OCI-LY7 (cell line): Measurements from ENCODE around the gene NPBWR2. TPM values are rescaled to one million over a fixed set of nuclear protein-coding genes. Genes with fewer than 3 reads are reported as not detected.

ENCODE experiments used
- BruUV-seq: library from RNA; stranded (reverse); fragments of 400-500 nt; replicated peaks from 2 replicates; lab custom pipeline; 2021; lab: Mats Ljungman, UMichigan
- CTCF ChIA-PET: fragments of 300-600 bp; sonication (Branson Sonifier 250); formaldehyde crosslinking; loops from one replicate; lab custom pipeline; 2022; ENCODE audit warnings: antibody characterized with exemption; ENCODE audit not compliant: unreplicated experiment; lab: Charles Lee
- POLR2A ChIA-PET: fragments of 300-600 bp; sonication (Branson Sonifier 250); formaldehyde crosslinking; loops from one replicate; lab custom pipeline; 2022; ENCODE audit warnings: antibody characterized with exemption; lab: Charles Lee
- DNase-seq: peaks from one replicate; pipeline ENCODE4 v3.0.0-alpha.2; 2015; ENCODE audit warnings: low spot score
- H2AFZ ChIP-seq: fragments of 200-600 bp; sonication (generic), shearing (Covaris generic); 2 replicates; pipeline ENCODE4 v1.6.1; 2014; ENCODE audit warnings: mild to moderate bottlenecking, antibody characterized with exemption, low read length, moderate library complexity
- H3K27ac ChIP-seq: fragments of 200-600 bp; sonication (generic); 2 replicates; pipeline ENCODE4 v1.5.1; 2014; ENCODE audit warnings: mixed run types, low read depth, mild to moderate bottlenecking, moderate library complexity, low read length, inconsistent platforms; ENCODE audit not compliant: poor library complexity, severe bottlenecking
- H3K36me3 ChIP-seq: fragments of 200-600 bp; sonication (generic); 2 replicates; pipeline ENCODE4 v1.6.1; 2014; ENCODE audit warnings: mild to moderate bottlenecking, antibody characterized with exemption, low read length, moderate library complexity, mixed read lengths; ENCODE audit not compliant: insufficient read depth
- H3K4me1 ChIP-seq: fragments of 200-600 bp; sonication (generic); 2 replicates; pipeline ENCODE4 v1.5.1; 2014; ENCODE audit warnings: mild to moderate bottlenecking, low read length; ENCODE audit not compliant: insufficient read depth, poor library complexity, severe bottlenecking
- H3K4me2 ChIP-seq: fragments of 200-600 bp; sonication (generic); 2 replicates; pipeline ENCODE4 v1.6.1; 2014; ENCODE audit warnings: mild to moderate bottlenecking, low read length
- H3K4me3 ChIP-seq: fragments of 200-600 bp; sonication (generic); 2 replicates; pipeline ENCODE4 v1.5.1; 2014; ENCODE audit warnings: mild to moderate bottlenecking, low read depth, low read length; ENCODE audit not compliant: poor library complexity, severe bottlenecking
- H3K79me2 ChIP-seq: fragments of 200-600 bp; sonication (generic); 2 replicates; pipeline ENCODE4 v1.6.1; 2016; ENCODE audit warnings: low read depth, mild to moderate bottlenecking, low read length, moderate library complexity, mixed read lengths; ENCODE audit not compliant: insufficient read depth
- H3K9me2 ChIP-seq: fragments of 200-600 bp; sonication (generic); 2 replicates; pipeline ENCODE4 v1.6.1; 2016; ENCODE audit warnings: mild to moderate bottlenecking, low read length, mixed read lengths; ENCODE audit not compliant: insufficient read depth
- H3K9me3 ChIP-seq: fragments of 200-600 bp; sonication (generic); 2 replicates; pipeline ENCODE4 v1.6.1; 2014; ENCODE audit warnings: mild to moderate bottlenecking, mixed run types, low read length, mixed read lengths
- H4K20me1 ChIP-seq: fragments of 200-600 bp; sonication (generic); 2 replicates; pipeline ENCODE4 v1.6.1; 2014; ENCODE audit warnings: mild to moderate bottlenecking, antibody characterized with exemption, low read length, moderate library complexity, mixed read lengths; ENCODE audit not compliant: insufficient read depth
- CTCF ChIP-seq: fragments of 200-600 bp; sonication (generic); conservative IDR thresholded peaks from 2 replicates; pipeline ENCODE4 v1.5.1; 2014; ENCODE audit warnings: mild to moderate bottlenecking, antibody characterized with exemption, low read length, moderate library complexity, mixed read lengths
- EZH2phosphoT487 ChIP-seq: fragments of 200-600 bp; sonication (generic); IDR thresholded peaks from 2 replicates; pipeline ENCODE4 v1.6.1; 2018; ENCODE audit warnings: low read depth, borderline replicate concordance, mild to moderate bottlenecking, mixed run types, antibody characterized with exemption, low read length, moderate library complexity, mixed read lengths
- intact Hi-C: fragments of 100-400 bp; cut with micrococcal nuclease; formaldehyde crosslinking; loops from one replicate; pipeline ENCODE4 v1.10.0; 2022; ENCODE audit not compliant: unreplicated experiment
- total RNA-seq, 2 experiments: library from RNA; depleted of rRNA in 1 of 2; stranded (reverse); fragments of >200 nt in 1 of 2; shearing (Covaris generic) in 1 of 2; gene quantifications; 2 replicates each; pipeline ENCODE4 v1.2.3, GENCODE V29; 2014 to 2022

Gene NPBWR2
- total RNA-seq, 2 experiments from 2014 or later, result not detected

- no peaks in the 10 kb centered on the region for H3K4me1 ChIP-seq
- no peak for TF ChIP-seq CTCF
- no peak for TF ChIP-seq EZH2phosphoT487
- H4K20me1 ChIP-seq, result no peaks in the 10 kb centered on the region
- no TSS peak for BruUV-seq
- H3K27ac ChIP-seq, result no peak overlapping the region
- CTCF ChIA-PET, result interaction anchor here (0.6 kb wide), 1 partner anchor 365 kb away, joined by 3 read pairs; no protein-coding TSS in a partner anchor
- intact Hi-C loops, result no loop called here
- peaks cover 19% of the 10 kb centered on the region; the same call in 1 of the 2 replicates for H3K9me3 ChIP-seq
- H2AFZ ChIP-seq, result no peak overlapping the region
- DNase-seq, result no peak
- H3K4me3 ChIP-seq, result no peak overlapping the region
- no peaks in the 10 kb centered on the region for H3K79me2 ChIP-seq
- no peaks in the 10 kb centered on the region for H3K36me3 ChIP-seq
- H3K4me2 ChIP-seq, result no peak overlapping the region
- H3K9me2 ChIP-seq, result no peaks in the 10 kb centered on the region
- POLR2A ChIA-PET, result no interaction called here
Measured at GRCh38 chr20:64143018-64143801, 35.8 kb upstream of the NPBWR2 start.

- Histone ChIP-seq H3K36me3 (no peaks in the 10 kb centered on the region), H3K4me2 (no peak overlapping the region), H4K20me1 (no peaks in the 10 kb centered on the region), H2AFZ (no peak overlapping the region), H3K4me3 (no peak overlapping the region), H3K79me2 (no peaks in the 10 kb centered on the region), H3K9me3 (peaks cover 19% of the 10 kb centered on the region; the same call in 1 of the 2 replicates), H3K4me1 (no peaks in the 10 kb centered on the region), H3K9me2 (no peaks in the 10 kb centered on the region), H3K27ac (no peak overlapping the region)
- CTCF ChIA-PET, result interaction anchor here (1.1 kb wide), 1 partner anchor 113 kb away, joined by 3 read pairs; no protein-coding TSS in a partner anchor
- POLR2A ChIA-PET, result no interaction called here
- TF ChIP-seq CTCF (no peak), EZH2phosphoT487 (no peak)
- no TSS peak for BruUV-seq
- intact Hi-C loops, result no loop called here
- no peak for DNase-seq
Measured at GRCh38 chr20:64142590-64142989, 35.2 kb upstream of the NPBWR2 start.

GRCh38 chr20:64140956-64141355 is 33.6 kb upstream of the NPBWR2 start:
- ChIA-PET POLR2A (no interaction called here), CTCF (no interaction called here)
- H3K79me2 ChIP-seq, result no peaks in the 10 kb centered on the region
- no peak overlapping the region for H2AFZ ChIP-seq
- no peak for DNase-seq
- no peaks in the 10 kb centered on the region for H4K20me1 ChIP-seq
- BruUV-seq, result no TSS peak
- no peaks in the 10 kb centered on the region for H3K36me3 ChIP-seq
- no peak overlapping the region for H3K27ac ChIP-seq
- no peaks in the 10 kb centered on the region for H3K9me2 ChIP-seq
- no peaks in the 10 kb centered on the region for H3K4me1 ChIP-seq
- intact Hi-C loops, result no loop called here
- no peak overlapping the region for H3K4me3 ChIP-seq
- H3K4me2 ChIP-seq, result no peak overlapping the region
- H3K9me3 ChIP-seq, result peaks cover 19% of the 10 kb centered on the region; the same call in 1 of the 2 replicates
- TF ChIP-seq EZH2phosphoT487 (no peak), CTCF (no peak)
